H1 (cell line): ENCODE results near the gene IL10. TPM values are rescaled to one million over a fixed set of nuclear protein-coding genes. Genes with fewer than 3 reads are reported as not detected.

Source experiments
- CTCF ChIA-PET: fragments of 300-600 bp; sonication (Branson Sonifier 250); formaldehyde crosslinking; loops from one replicate; lab custom pipeline; 2021; ENCODE audit not compliant: partially characterized antibody; lab: Charles Lee
- POLR2A ChIA-PET: fragments of 300-600 bp; sonication (Branson Sonifier 250); formaldehyde crosslinking; loops from one replicate; lab custom pipeline; 2021; ENCODE audit warnings: inconsistent platforms; ENCODE audit not compliant: partially characterized antibody; lab: Charles Lee
- DNase-seq, 2 experiments: peaks; one replicate each; pipeline versions ENCODE4 v3.0.0 to v3.0.0-alpha.2; 2010 to 2022; ENCODE audit warnings: low spot score in 2 of 2, low read depth in 1 of 2, mixed read lengths in 1 of 2
- FAIRE-seq: peaks from 2 replicates; lab custom pipeline; 2011; peaks lifted over from hg19 to GRCh38; lab: Jason Lieb, UNC
- H2AFZ ChIP-seq: 2 replicates; pipeline ENCODE4 v1.8.1; 2012; ENCODE audit warnings: low read length, inconsistent platforms
- H2AK5ac ChIP-seq: 2 replicates; pipeline ENCODE4 v1.6.1; 2013; ENCODE audit warnings: low read depth, low read length
- H2BK120ac ChIP-seq: replicated peaks from 2 replicates; pipeline ENCODE3; 2013; ENCODE audit warnings: low read depth, low read length, inconsistent platforms
- H2BK12ac ChIP-seq: 2 replicates; pipeline ENCODE4 v1.6.1; 2013; ENCODE audit warnings: low read depth, low read length
- H2BK15ac ChIP-seq: 2 replicates; pipeline ENCODE4 v1.6.1; 2013; ENCODE audit warnings: low read length
- H2BK20ac ChIP-seq: 2 replicates; pipeline ENCODE4 v1.6.1; 2013; ENCODE audit warnings: low read length
- H2BK5ac ChIP-seq: 2 replicates; pipeline ENCODE4 v1.6.1; 2013; ENCODE audit warnings: low read depth, low read length
- H3K14ac ChIP-seq: 2 replicates; pipeline ENCODE4 v1.6.1; 2013; ENCODE audit warnings: inconsistent platforms; ENCODE audit not compliant: insufficient read length
- H3K18ac ChIP-seq: 2 replicates; pipeline ENCODE4 v1.6.1; 2013; ENCODE audit warnings: low read length; ENCODE audit errors: extremely low read depth
- H3K23ac ChIP-seq: 2 replicates; pipeline ENCODE4 v1.6.1; 2013; ENCODE audit warnings: inconsistent platforms; ENCODE audit not compliant: insufficient read length
- H3K23me2 ChIP-seq: 2 replicates; pipeline ENCODE4 v1.6.1; 2013; ENCODE audit warnings: low read depth, low read length
- H3K27ac ChIP-seq: 2 replicates; pipeline ENCODE4 v1.6.1; 2011; ENCODE audit warnings: low read depth, low read length, inconsistent platforms
- H3K27me3 ChIP-seq, 4 experiments: replicated peaks in 1 of 4; 1 replicate in 1 of 4; 2 replicates in 3 of 4; pipeline versions ENCODE4 v1.6.1 to v1.8.1; 2011 to 2013; ENCODE audit warnings: low read length in 3 of 4, mild to moderate bottlenecking in 3 of 4, inconsistent platforms in 2 of 4, mixed read lengths in 2 of 4, moderate library complexity in 1 of 4; ENCODE audit not compliant: control insufficient read depth in 3 of 4, insufficient read depth in 3 of 4; ENCODE audit errors: extremely low read depth in 1 of 4
- H3K36me3 ChIP-seq, 4 experiments: 2 replicates each; pipeline versions ENCODE4 v1.6.1 to v1.8.1; 2011 to 2013; ENCODE audit warnings: mild to moderate bottlenecking in 4 of 4, low read length in 3 of 4, moderate library complexity in 2 of 4, control low read depth in 1 of 4, inconsistent platforms in 1 of 4; ENCODE audit not compliant: insufficient read depth in 4 of 4, control insufficient read depth in 2 of 4
- H3K4ac ChIP-seq: replicated peaks from 2 replicates; pipeline ENCODE3; 2013; ENCODE audit warnings: low read length, low read depth, mixed read lengths, inconsistent platforms; ENCODE audit not compliant: insufficient read length
- H3K4me1 ChIP-seq, 4 experiments: replicated peaks in 1 of 4; 1 replicate in 1 of 4; 2 replicates in 3 of 4; pipeline versions ENCODE4 v1.6.1 to v1.8.1; 2011 to 2013; ENCODE audit warnings: low read length in 3 of 4, inconsistent platforms in 2 of 4, mixed read lengths in 1 of 4; ENCODE audit not compliant: insufficient read depth in 4 of 4, control insufficient read depth in 3 of 4
- H3K4me2 ChIP-seq, 2 experiments: 2 replicates each; pipeline versions ENCODE4 v1.6.1 to v1.8.1; 2011 to 2013; ENCODE audit warnings: low read depth in 2 of 2, low read length in 2 of 2, control low read depth in 1 of 2, inconsistent platforms in 1 of 2, mild to moderate bottlenecking in 1 of 2; ENCODE audit not compliant: insufficient read depth in 1 of 2
- H3K4me3 ChIP-seq, 4 experiments: fragments of 200-600, 300-600 bp in 1 of 4; sonication (generic), shearing (Covaris generic), sonication (Bioruptor Twin) in 1 of 4; 2 replicates each; pipeline versions ENCODE4 v1.5.1 to v1.8.1; 2011 to 2016; ENCODE audit warnings: low read length in 4 of 4, low read depth in 3 of 4, control low read depth in 2 of 4, inconsistent platforms in 2 of 4, mild to moderate bottlenecking in 2 of 4, mixed read lengths in 1 of 4, moderate library complexity in 1 of 4; ENCODE audit not compliant: insufficient read depth in 2 of 4; ENCODE audit errors: extremely low read depth in 1 of 4
- H3K56ac ChIP-seq: replicated peaks from 2 replicates; pipeline ENCODE3; 2013; ENCODE audit warnings: low read depth, mild to moderate bottlenecking, mixed read lengths, low read length, inconsistent platforms; ENCODE audit not compliant: insufficient read length
- H3K79me1 ChIP-seq: 2 replicates; pipeline ENCODE4 v1.6.1; 2013; ENCODE audit warnings: low read depth, low read length, control low read depth
- H3K79me2 ChIP-seq, 2 experiments: 2 replicates each; pipeline versions ENCODE4 v1.6.1 to v1.8.1; 2012 to 2013; ENCODE audit warnings: low read length in 2 of 2, mild to moderate bottlenecking in 2 of 2, inconsistent platforms in 1 of 2; ENCODE audit not compliant: insufficient read depth in 2 of 2, control insufficient read depth in 1 of 2
- H3K9ac ChIP-seq, 4 experiments: replicated peaks in 1 of 4; 1 replicate in 1 of 4; 2 replicates in 3 of 4; pipeline versions ENCODE4 v1.6.1 to v1.8.1; 2011 to 2013; ENCODE audit warnings: low read depth in 3 of 4, low read length in 3 of 4, control low read depth in 2 of 4, mild to moderate bottlenecking in 2 of 4, moderate library complexity in 2 of 4, inconsistent platforms in 1 of 4; ENCODE audit errors: extremely low read depth in 1 of 4
- H3K9me3 ChIP-seq, 2 experiments: 2 replicates each; pipeline versions ENCODE4 v1.6.1 to v1.8.1; 2012 to 2013; ENCODE audit warnings: mild to moderate bottlenecking in 2 of 2, moderate library complexity in 2 of 2, control low read depth in 1 of 2, inconsistent platforms in 1 of 2, low read depth in 1 of 2, low read length in 1 of 2, mixed read lengths in 1 of 2; ENCODE audit not compliant: insufficient read depth in 2 of 2
- H4K20me1 ChIP-seq, 2 experiments: replicated peaks in 1 of 2; 2 replicates each; pipeline versions ENCODE3 to v1.8.1; 2011 to 2013; ENCODE audit warnings: inconsistent platforms in 2 of 2, low read length in 2 of 2, mild to moderate bottlenecking in 1 of 2; ENCODE audit not compliant: insufficient read depth in 2 of 2, control insufficient read depth in 1 of 2
- H4K5ac ChIP-seq: 2 replicates; pipeline ENCODE4 v1.6.1; 2013; ENCODE audit warnings: low read length, low read depth, mixed read lengths, inconsistent platforms; ENCODE audit not compliant: insufficient read length
- H4K8ac ChIP-seq: 2 replicates; pipeline ENCODE4 v1.8.0; 2013; ENCODE audit warnings: mild to moderate bottlenecking, moderate library complexity, low read length, inconsistent platforms; ENCODE audit not compliant: insufficient read depth; ENCODE audit errors: extremely low read depth
- H4K91ac ChIP-seq: replicated peaks from 2 replicates; pipeline ENCODE3; 2013; ENCODE audit warnings: low read length, mixed read lengths, inconsistent platforms; ENCODE audit not compliant: insufficient read length
- NANOG ChIP-seq: IDR thresholded peaks from 2 replicates; pipeline ENCODE4 v1.6.1; 2011; ENCODE audit warnings: low read length, low read depth, mild to moderate bottlenecking, inconsistent platforms; ENCODE audit not compliant: insufficient read depth, poor library complexity, severe bottlenecking
- WGBS, 2 experiments: shearing (Covaris generic) in 1 of 2; methylation state at CpG; one replicate each; pipeline versions ENCODE4 v1.1.6 to v1.1.7; 2013 to 2015; ENCODE audit warnings: low lambda C conversion rate in 2 of 2, mixed read lengths in 2 of 2, inconsistent platforms in 1 of 2, low coverage in 1 of 2, missing lambda C conversion rate in 1 of 2; ENCODE audit not compliant: insufficient replicate concordance in 2 of 2, insufficient coverage in 1 of 2, insufficient read length in 1 of 2; ENCODE audit errors: extremely low coverage in 1 of 2, missing lambda C conversion rate in 1 of 2; 5-methylcytosine and 5-hydroxymethylcytosine counted together
- polyA plus RNA-seq, 7 experiments: library from polyadenylated mRNA; depleted of rRNA in 3 of 7; stranded (reverse) in 5 of 7; unstranded in 2 of 7; fragments of >200 nt in 5 of 7; fragments of 200-250 nt in 2 of 7; gene quantifications; 1 replicate in 5 of 7; 2 replicates in 1 of 7; 4 replicates in 1 of 7; pipeline versions ENCODE4 v1.2.1 to v1.2.3, GENCODE V29; 2011 to 2013; ENCODE audit warnings: missing spikeins in 2 of 7, mixed read lengths in 2 of 7
- total RNA-seq: library from RNA; stranded (reverse); fragmentation: NEBNext Ultra II Directional; extraction: Animal tissue kit (Norgen Biotek cat#: 25700); gene quantifications from 2 replicates; pipeline ENCODE4 v1.2.1, GENCODE V29; 2021

IL10 gene
- total and polyA plus RNA-seq, 2 of the 8 experiments (the other 6 are each of a cell fraction or from before 2014, with no cell fraction given) = not detected

GRCh38 chr1:206744683-206745082, 27.6 kb downstream of the IL10 start:
- H2BK120ac ChIP-seq = no peak overlapping the region
- H3K79me1 ChIP-seq = no peaks in the 10 kb centered on the region
- H3K27me3 ChIP-seq = no peaks in the 10 kb centered on the region; a peak in 1 of 7 replicates
- no peaks in the 10 kb centered on the region for H4K20me1 ChIP-seq
- no peak overlapping the region for H3K9ac ChIP-seq
- no peaks in the 10 kb centered on the region for H3K79me2 ChIP-seq
- POLR2A ChIA-PET = interaction anchor here (0.7 kb wide), 1 partner anchor 267 kb away, joined by 3 read pairs; no protein-coding TSS in a partner anchor
- no peak overlapping the region for H3K23ac ChIP-seq
- H3K23me2 ChIP-seq = no peaks in the 10 kb centered on the region; the same call in 1 of the 2 replicates
- H3K56ac ChIP-seq = no peak overlapping the region
- H3K4me3 ChIP-seq = no peak overlapping the region
- H4K91ac ChIP-seq = no peak overlapping the region
- no peak overlapping the region for H4K5ac ChIP-seq
- CTCF ChIA-PET = interaction anchor here (0.5 to 3.6 kb wide), 14 partner anchors 8 to 1241 kb away, joined by 3 to 24 read pairs (median 4); no protein-coding TSS in a partner anchor
- no peaks in the 10 kb centered on the region for H3K9me3 ChIP-seq
- no peak for TF ChIP-seq NANOG
- TF ChIP-seq, all 59 proteins: peak for 0
- Histone ChIP-seq H2AFZ (no peak overlapping the region), H3K4me1 (no peaks in the 10 kb centered on the region), H2BK5ac (no peak overlapping the region), H3K14ac (no peak overlapping the region), H4K8ac (no peak overlapping the region), H2BK20ac (no peak overlapping the region), H3K27ac (no peak overlapping the region), H2BK12ac (no peak overlapping the region), H2AK5ac (no peak overlapping the region), H3K18ac (no peak overlapping the region), H3K4me2 (no peak overlapping the region), H2BK15ac (no peak overlapping the region), H3K4ac (no peak overlapping the region), H3K36me3 (no peaks in the 10 kb centered on the region)
- 72% methylated on average over 4 of the region's 4 CpGs; no CpG with 5 or more reads in 1 of the 2 experiments for WGBS, 2 experiments
- no peak for DNase-seq
- no peak for FAIRE-seq
